ENCODE measurements around the gene CAPN15. TPM values are rescaled to one million over a fixed set of nuclear protein-coding genes. Genes with fewer than 3 reads are reported as not detected.

The CAPN15 gene
- total RNA-seq, 6 donors from 2014 or later = 27.3 to 84.5 (median 66.1) TPM

DNA sequence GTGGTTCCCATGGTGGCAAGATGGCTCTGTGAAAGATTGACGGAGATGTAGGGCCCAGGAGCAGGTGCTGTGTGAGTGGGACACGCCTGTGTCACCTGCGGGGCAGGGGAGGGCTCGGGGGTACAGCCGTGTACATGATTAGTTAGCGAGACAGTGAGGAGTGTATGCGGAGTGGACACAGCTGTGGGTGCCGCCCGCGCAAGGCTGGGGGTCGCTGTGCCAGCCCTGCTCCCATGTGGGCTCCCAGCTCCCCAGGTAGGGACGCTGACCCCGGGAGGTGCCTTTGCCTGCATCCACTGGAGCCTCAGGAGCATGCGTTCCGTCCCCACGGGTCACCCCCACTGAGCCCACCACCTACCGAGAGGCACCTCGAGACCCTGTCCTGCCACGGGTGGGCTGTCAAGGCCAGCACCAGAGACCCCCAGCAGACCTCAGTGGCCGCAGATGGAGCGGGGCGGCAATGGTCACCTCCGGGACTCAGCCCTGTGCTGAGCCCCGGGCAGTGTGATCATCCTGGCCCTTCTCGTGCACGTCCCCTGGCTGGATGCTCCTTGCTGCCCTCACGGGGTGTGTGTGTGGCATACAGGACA lies 7.4 kb downstream of the CAPN15 start:
- no peaks in the 10 kb centered on the region for H3K27me3 ChIP-seq
- no peak overlapping the region for H3K4me3 ChIP-seq
- ATAC-seq (ENCODE audit: low FRiP score in 2 of 2) = peak in 1 of 2 donors; percentile 8
- no peak overlapping the region for H3K27ac ChIP-seq
- TF ChIP-seq, protein P1, sequence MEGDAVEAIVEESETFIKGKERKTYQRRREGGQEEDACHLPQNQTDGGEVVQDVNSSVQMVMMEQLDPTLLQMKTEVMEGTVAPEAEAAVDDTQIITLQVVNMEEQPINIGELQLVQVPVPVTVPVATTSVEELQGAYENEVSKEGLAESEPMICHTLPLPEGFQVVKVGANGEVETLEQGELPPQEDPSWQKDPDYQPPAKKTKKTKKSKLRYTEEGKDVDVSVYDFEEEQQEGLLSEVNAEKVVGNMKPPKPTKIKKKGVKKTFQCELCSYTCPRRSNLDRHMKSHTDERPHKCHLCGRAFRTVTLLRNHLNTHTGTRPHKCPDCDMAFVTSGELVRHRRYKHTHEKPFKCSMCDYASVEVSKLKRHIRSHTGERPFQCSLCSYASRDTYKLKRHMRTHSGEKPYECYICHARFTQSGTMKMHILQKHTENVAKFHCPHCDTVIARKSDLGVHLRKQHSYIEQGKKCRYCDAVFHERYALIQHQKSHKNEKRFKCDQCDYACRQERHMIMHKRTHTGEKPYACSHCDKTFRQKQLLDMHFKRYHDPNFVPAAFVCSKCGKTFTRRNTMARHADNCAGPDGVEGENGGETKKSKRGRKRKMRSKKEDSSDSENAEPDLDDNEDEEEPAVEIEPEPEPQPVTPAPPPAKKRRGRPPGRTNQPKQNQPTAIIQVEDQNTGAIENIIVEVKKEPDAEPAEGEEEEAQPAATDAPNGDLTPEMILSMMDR (IDR thresholded peaks at IDR 0.05) = no peak
- peaks cover 3 to 35% (median 7%) of the 10 kb centered on the region in 4 donors for H3K4me1 ChIP-seq
- 94 to 95% methylated on average over 11 to 27 of the region's 27 CpGs for WGBS, 2 donors
- H3K36me3 ChIP-seq = peaks cover 0 to 31% (median 19%) of the 10 kb centered on the region in 4 donors
- H3K9me3 ChIP-seq = no peaks in the 10 kb centered on the region
- DNase-seq = peak in 1 of 2 donors; percentile 71

GRCh38 chr16:535446-536405 lies 8.2 kb downstream of the CAPN15 start:
- H3K27me3 ChIP-seq = no peaks in the 10 kb centered on the region
- H3K4me1 ChIP-seq = peaks cover 0 to 28% (median 1%) of the 10 kb centered on the region in 4 donors
- peak; percentile 42 to 83 for DNase-seq
- H3K27ac ChIP-seq = no peak overlapping the region
- H3K36me3 ChIP-seq = peaks cover 0 to 39% (median 23%) of the 10 kb centered on the region in 4 donors
- TF ChIP-seq EP300 (IDR thresholded peaks at IDR 0.05) (no peak), POLR2A (IDR thresholded peaks at IDR 0.05) (no peak), POLR2AphosphoS5 (IDR thresholded peaks at IDR 0.05) (no peak)
- TF ChIP-seq, protein P1 (IDR thresholded peaks at IDR 0.05) = no peak
- no peak overlapping the region for H3K4me3 ChIP-seq
- no peaks in the 10 kb centered on the region for H3K9me3 ChIP-seq
- peak; percentile 68 to 89 for ATAC-seq (ENCODE audit: low FRiP score in 2 of 2)
- WGBS, 2 donors = 88 to 92% methylated on average over 15 to 35 of the region's 39 CpGs

GRCh38 chr16:536746-537145 lies 9.2 kb downstream of the CAPN15 start:
- DNase-seq = peak in 1 of 2 donors; percentile 56
- 88 to 95% methylated on average over 7 to 17 of the region's 17 CpGs for WGBS, 2 donors
- ATAC-seq (ENCODE audit: low FRiP score in 2 of 2) = no peak

DNA sequence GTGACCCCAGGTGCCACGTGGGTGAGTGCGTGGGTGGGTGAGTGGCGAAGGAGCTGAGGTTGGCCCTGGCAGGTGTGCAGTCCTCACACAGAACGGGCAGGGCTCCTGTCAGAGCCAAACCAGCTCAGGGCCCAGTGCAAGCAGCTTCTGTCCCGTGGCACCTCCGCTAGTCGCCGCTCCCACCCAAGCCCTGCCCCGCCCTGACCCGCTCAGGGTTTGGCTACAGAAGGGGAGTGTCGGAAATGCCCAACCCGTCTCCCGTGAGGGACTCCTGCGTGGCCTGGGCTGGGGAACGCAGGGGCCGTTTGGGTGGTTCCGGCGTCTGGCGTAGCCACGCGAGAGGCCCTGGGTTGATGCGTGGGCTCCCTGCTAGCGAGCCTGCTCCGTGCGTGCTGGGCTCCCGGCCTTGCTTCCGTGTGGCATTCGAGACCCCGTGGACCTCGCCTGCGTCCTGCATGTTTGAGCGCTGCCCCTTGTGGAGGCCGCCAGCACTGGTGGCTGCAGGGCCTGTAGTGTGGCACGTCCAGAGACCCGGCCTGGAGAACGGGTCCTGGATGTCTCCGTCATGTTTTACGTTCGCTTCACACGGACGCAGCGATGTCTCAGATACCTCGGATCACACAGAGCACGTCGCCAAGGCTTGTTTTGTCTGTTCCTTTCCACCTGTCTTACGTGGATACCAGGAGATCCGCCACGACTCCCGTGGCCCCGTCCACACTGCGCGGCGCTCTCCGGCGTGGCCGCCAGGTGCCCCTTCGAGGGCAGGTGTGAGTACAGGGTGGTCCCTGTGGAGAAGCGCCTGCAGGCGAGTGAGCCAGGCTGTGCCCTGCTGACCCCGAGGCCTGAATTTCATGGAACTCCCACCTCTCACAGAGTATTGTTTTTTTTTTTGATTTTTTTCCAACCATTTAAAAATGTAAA lies 10.2 kb downstream of the CAPN15 start:
- no peaks in the 10 kb centered on the region for H3K27me3 ChIP-seq
- WGBS, 2 donors = 94% methylated on average over 30 to 58 of the region's 60 CpGs
- TF ChIP-seq, protein P1 (IDR thresholded peaks at IDR 0.05) = no peak
- TF ChIP-seq EP300 (IDR thresholded peaks at IDR 0.05) (no peak), POLR2AphosphoS5 (IDR thresholded peaks at IDR 0.05) (no peak), POLR2A (IDR thresholded peaks at IDR 0.05) (no peak)
- no peaks in the 10 kb centered on the region for H3K9me3 ChIP-seq
- peaks cover 0 to 47% (median 23%) of the 10 kb centered on the region in 4 donors for H3K36me3 ChIP-seq
- peaks cover 0 to 23% (median 0%) of the 10 kb centered on the region in 4 donors for H3K4me1 ChIP-seq
- DNase-seq (peak in 1 of 2 donors; percentile 82), ATAC-seq (ENCODE audit: low FRiP score in 2 of 2) (no peak)
- H3K27ac ChIP-seq = no peak overlapping the region
- H3K4me3 ChIP-seq = no peak overlapping the region

More at GRCh38 chr16:536746-537145, 9.2 kb downstream of the CAPN15 start:
- Histone ChIP-seq H3K27me3 (no peaks in the 10 kb centered on the region), H3K36me3 (peaks cover 0 to 47% (median 23%) of the 10 kb centered on the region in 4 donors), H3K9me3 (no peaks in the 10 kb centered on the region), H3K27ac (no peak overlapping the region), H3K4me1 (peaks cover 0 to 23% (median 0%) of the 10 kb centered on the region in 4 donors), H3K4me3 (no peak overlapping the region)
- TF ChIP-seq, protein P1 (IDR thresholded peaks at IDR 0.05) = no peak
- no peak for TF ChIP-seq POLR2A (IDR thresholded peaks at IDR 0.05)
- TF ChIP-seq EP300 (IDR thresholded peaks at IDR 0.05) = no peak
- no peak for TF ChIP-seq POLR2AphosphoS5 (IDR thresholded peaks at IDR 0.05)
